GM12892 (cell line): ENCODE measurements around the gene ACTR3. TPM values are rescaled to one million over a fixed set of nuclear protein-coding genes. Genes with fewer than 3 reads are reported as not detected.
A peak's percentile ranks its signal among the peaks of the same experiment; 100 is the strongest.
"Not testable (repeated sequence)": the region's sequence is repeated elsewhere in the genome, so short reads cannot be mapped to it uniquely, and the experiment has no call there.

Experiments used
- DNase-seq: peaks from one replicate; pipeline ENCODE4 v3.0.0; 2011; ENCODE audit not compliant: insufficient read length
- FAIRE-seq: peaks from 2 replicates; lab custom pipeline; 2011; peaks lifted over from hg19 to GRCh38; lab: Jason Lieb, UNC
- POLR2A ChIP-seq: IDR thresholded peaks from 2 replicates; pipeline ENCODE4 v1.6.1; 2011; ENCODE audit warnings: low read depth, low read length, control low read depth
- POLR2AphosphoS5 ChIP-seq: IDR thresholded peaks from 2 replicates; pipeline ENCODE4 v1.6.1; 2011; ENCODE audit warnings: low read depth, low read length, control low read depth
- TAF1 ChIP-seq: IDR thresholded peaks from 2 replicates; pipeline ENCODE4 v1.6.1; 2011; ENCODE audit warnings: low read depth, mild to moderate bottlenecking, control low read depth, low read length, borderline replicate concordance
- polyA plus RNA-seq: library from polyadenylated mRNA; unstranded; fragments of >200 nt; gene quantifications from one replicate; pipeline ENCODE4 v1.2.1, GENCODE V29; 2012; ENCODE audit warnings: missing spikeins, inconsistent platforms; ENCODE audit not compliant: missing spikeins

The ACTR3 gene
- polyA plus RNA-seq, result 339 TPM

DNA sequence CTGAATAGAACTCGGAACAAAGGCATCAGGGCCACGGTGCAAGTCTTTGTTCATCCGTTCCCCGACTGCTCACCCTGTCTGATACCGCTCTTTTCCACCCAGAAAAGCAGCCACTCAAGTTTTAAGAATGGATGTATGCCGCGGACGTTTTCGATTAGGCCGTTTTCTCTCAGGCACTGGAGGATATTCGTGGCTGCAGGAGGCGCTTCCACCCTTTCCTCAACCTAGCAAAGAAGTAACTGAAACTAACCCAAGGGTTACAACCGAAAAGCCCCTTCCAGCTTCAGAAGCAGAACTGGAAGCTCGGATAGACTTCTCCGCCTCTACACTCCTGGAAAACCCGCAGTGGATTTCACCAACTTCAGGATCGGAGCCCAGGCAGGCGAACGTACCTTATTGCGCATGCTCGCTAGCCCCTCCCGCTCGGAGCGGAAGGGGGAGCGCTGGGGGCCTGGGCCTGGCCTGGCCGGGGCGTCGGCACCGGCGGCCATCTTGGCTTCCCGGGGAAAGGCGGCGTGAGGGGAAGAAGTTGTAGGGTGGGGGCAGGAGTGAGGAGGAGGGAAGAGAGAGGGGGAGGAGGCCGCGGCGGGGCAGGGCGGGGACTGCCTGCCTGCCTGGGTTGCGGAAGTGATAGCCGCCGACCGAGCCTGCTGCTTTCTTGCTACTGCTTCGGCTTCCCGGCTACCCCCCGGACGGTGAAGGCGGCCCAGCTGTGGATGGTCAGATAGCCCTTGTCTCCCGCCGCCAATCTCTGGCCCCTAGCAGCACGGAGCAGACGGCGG, at the start of gene ACTR3:
ACTR3 (plus strand) TSS at position 619 of the 782 bp plus-strand sequence. CDS start 191 bp downstream, outside the sequence.
- TF ChIP-seq POLR2A (peak; percentile 94), TAF1 (peak; percentile 99), POLR2AphosphoS5 (peak; percentile 97)
- FAIRE-seq (peak; percentile 97), DNase-seq (peak; percentile 65)

DNA sequence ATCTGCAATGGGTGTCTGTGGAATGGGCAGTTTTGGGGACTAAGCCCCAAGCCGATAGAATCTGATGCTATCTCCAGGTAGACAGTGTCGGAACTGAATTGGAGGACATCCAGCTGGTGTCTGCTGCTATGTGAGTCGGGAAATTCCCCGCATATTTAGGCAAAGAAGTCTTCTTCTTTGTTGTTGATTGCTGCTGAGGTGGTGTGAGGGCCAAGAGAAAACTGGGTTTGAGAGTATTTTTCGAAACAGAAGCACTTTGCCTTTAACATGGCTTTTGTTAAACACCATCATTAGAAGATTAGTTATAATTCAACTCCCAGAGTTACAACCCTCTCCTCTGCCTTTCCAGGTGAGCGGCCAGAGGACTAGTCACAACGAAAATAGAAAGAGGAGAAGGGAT, 49.4 kb upstream of the ACTR3 start:
- no peak for TF ChIP-seq POLR2AphosphoS5
- no peak for TF ChIP-seq POLR2A
- TF ChIP-seq TAF1, result no peak
- no peak for DNase-seq
- FAIRE-seq, result no peak

DNA sequence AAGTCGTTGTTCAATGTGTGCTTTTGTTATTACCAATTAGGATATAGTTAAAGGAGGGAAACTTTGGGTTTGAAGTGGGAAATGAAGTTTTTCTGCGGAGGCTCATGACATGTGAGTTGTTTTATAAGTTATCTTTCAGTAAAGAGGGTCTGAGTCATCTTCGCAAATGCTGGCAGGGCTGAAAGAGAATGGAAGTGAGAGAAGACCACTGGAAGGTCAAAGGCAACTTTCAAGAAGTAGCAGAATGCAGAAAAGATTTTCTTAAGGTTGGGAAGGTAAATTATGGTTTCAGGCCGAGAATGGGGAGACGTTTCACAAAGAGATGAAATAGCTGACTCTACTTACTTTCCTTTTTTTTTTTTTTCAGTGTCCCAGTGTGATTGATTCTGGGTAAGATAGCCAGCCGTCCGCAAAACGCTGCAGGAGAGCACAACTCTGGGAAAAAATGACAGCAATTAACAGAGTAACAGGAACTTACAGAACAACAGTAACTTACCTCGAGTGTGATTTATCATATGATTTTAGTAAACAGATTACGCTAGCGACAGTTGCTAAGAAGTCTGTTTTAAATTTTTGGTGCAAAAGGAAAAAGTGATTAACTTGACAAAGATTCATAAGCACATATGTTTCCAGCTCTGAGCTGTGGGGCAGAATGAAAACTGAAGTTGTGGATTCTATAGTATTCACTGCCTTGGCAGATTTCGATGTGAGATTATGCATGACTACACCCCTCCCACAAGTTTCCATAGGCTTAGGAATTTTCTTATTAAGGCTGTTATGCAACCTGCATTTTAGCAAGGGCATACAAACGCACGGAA, 46.8 kb upstream of the ACTR3 start:
- FAIRE-seq, result no peak
- DNase-seq, result no peak
- no peak for TF ChIP-seq POLR2AphosphoS5
- no peak for TF ChIP-seq TAF1
- no peak for TF ChIP-seq POLR2A

DNA sequence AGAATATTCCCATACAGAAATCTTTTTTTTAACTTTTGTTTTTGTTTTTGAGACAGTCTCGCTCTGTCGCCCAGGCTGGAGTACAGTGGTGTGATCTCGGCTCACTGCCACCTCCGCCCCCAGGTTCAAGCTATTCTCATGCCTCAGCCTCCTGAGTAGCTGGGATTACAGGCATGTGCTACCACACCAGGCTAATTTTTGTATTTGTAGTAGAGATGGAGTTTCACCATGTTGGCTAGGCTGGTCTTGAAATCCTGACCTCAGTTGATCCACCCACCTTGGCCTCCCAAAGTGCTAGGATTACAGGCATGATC, 46.2 kb upstream of the ACTR3 start:
- not testable (repeated sequence) for FAIRE-seq, DNase-seq

DNA sequence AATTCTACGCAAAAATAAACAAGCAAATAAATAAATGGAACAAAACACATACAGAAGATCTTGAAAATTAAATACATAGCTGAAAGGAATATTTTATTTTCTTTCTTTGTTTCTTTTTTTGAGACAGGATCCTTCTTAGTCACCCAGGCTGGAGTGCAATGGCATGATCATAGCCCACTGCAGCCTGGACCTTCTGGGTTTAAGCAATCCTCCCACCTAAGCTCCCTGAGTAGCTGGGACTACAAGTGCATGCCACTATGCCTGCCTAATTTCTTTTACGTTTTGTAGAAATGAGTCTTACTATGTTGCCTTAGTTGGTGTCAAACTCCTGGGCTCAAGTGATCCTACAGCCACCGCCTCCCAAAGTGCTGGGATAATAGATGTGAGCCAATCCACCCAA, 44.6 kb upstream of the ACTR3 start:
- TF ChIP-seq TAF1 (no peak), POLR2A (no peak), POLR2AphosphoS5 (no peak)
- no peak for DNase-seq
- FAIRE-seq, result no peak

DNA sequence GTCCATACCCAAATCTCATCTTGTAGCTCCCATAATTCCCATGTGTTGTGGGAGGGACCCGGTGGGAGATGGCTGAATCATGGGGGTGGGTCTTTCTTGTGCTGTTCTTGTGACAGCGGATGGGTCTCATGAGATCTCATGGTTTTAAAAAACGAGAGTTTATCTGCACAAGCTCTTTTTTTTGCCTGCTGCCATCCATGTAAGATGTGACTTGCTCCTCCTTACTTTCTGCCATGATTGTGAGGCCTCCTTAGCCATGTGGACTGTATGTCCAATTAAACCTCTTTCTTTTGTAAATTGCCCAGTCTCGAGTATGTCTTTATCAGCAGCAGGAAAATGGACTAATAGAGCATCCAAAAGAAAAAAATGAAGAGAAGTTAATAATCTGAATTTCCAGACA, 44.1 kb upstream of the ACTR3 start:
- not testable (repeated sequence) for DNase-seq, FAIRE-seq

DNA sequence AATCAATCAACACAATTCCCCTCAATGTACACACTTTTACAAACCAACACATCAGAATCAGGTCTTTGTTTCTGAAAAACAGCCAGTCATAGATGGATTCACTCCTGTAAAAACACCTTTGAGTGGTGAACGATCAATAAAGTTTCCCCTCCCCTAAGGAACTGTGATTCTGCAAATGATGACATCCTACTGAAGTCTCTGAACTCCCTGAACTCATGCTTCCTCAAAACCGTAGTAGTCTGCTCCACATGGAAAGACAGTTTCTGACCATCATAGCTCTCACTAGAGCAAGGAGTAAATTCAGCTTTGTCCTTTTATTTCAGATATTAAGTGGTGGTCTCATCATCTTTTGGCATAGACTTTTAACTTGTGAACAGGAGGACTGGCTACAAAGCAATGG, 43.5 kb upstream of the ACTR3 start:
- FAIRE-seq (no peak), DNase-seq (no peak)
- TF ChIP-seq POLR2A (no peak), POLR2AphosphoS5 (no peak), TAF1 (no peak)

DNA sequence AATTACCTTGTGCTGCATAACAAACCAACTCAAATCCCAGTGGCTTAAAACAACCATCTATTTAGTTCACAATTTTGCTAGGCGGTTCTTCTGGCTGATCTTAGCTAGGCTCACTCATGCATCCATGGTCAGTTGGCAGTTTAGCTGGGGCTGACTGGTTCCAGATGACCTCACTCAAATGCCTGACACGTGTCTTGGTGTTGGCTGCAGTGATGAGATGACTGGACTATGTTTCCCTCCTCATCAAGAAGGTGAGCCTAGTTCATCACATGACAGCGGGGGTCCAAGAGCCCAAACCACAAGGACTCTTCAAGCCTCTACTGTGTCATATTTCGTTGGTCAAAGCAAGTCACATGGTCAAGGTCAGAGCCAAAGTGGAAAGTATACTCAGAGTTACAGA, 42.7 kb upstream of the ACTR3 start:
- FAIRE-seq (no peak), DNase-seq (no peak)
- no peak for TF ChIP-seq TAF1
- TF ChIP-seq POLR2AphosphoS5, result no peak
- TF ChIP-seq POLR2A, result no peak

DNA sequence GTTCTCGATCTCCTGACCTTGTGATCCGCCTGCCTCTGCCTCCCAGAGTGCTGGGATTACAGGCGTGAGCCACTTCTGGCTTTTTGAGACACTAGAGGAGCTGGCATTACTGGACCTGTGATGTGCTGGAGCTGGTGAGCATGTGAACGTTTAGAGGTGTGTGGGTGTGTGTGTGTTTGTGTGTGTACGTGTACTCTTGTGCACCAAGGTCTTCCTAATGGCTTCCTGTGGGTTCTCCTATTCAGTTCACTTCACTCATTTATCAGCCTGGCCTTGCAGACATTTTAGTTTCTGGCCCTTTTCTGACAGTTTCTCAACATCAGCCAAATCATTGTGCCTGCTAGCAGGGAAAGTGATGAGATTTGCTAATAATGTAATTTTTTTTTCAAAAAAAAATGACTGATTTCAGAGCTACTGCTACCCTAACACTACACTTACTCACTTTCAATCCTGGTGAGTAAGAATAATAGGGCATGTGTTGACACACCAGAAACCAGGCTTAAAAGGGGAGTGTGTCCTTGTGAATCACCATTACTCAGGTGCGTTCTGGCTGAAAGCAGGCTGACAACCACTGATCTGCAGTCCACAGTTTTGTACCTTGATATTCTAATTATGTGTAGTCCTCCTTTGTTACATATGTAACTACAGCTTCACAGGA, 41.0 kb upstream of the ACTR3 start:
- no peak for FAIRE-seq
- DNase-seq, result no peak
- TF ChIP-seq POLR2A, result no peak
- no peak for TF ChIP-seq TAF1
- TF ChIP-seq POLR2AphosphoS5, result no peak

DNA sequence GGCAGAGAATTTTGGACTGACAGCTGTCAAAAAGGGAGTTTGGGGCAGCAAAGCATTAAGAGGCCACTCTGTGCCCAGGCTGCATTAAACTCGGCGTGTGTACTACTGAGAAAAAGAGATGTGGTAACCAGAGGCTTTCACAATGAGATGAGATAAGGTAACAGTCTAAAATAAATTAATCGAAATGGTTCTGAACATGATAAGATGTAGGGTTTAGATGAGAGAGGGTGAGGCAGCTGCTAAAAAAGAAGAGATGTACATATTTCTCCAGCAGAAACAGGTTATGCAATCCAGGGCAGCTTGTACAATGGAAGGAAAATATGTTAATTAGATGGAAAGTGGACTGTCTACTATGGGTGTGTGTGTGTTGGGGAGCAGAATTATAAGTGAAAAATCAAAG, 39.2 kb upstream of the ACTR3 start:
- TF ChIP-seq TAF1, result no peak
- no peak for TF ChIP-seq POLR2A
- TF ChIP-seq POLR2AphosphoS5, result no peak
- FAIRE-seq (no peak), DNase-seq (no peak)

DNA sequence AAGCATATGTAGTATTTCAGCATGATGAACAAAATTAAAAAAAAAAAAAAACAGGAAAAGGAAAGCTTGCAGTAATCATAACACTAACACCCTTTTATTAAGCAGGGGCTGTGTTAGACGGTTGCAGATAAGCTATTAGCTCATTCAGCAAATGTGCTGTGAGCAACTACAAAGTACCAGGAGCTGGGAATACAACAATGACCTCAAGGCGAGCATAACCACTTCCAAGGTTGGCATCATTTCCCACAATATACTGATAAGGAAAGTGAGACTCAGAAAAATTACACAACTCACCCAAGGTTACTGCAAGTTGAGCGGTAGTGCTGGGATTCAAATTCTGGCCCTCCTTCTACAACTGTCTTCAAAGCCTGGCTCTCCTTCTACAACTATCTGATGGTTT, 38.2 kb upstream of the ACTR3 start:
- DNase-seq (no peak), FAIRE-seq (no peak)
- TF ChIP-seq TAF1 (no peak), POLR2AphosphoS5 (no peak), POLR2A (no peak)
